HG02642 (cell line): ENCODE data around the gene BZW2.
"Not testable (repeated sequence)": the region's sequence is repeated elsewhere in the genome, so short reads cannot be mapped to it uniquely, and the experiment has no call there.

Experiments
- ATAC-seq: cut with Tn5 transposase; IDR thresholded peaks from one replicate; pipeline ENCODE4 v1.9.1; 2021; ENCODE audit warnings: mild to moderate bottlenecking; ENCODE audit not compliant: unreplicated experiment, poor library complexity

The BZW2 gene

GRCh38 chr7:16644636-16645592 is 1.1 kb upstream of the BZW2 start:
- ATAC-seq = no peak

- ATAC-seq = peak; percentile 1
Measured at GRCh38 chr7:16646472-16647072, 591 bp downstream of the BZW2 start.

GRCh38 chr7:16647435-16647960 is 1.5 kb downstream of the BZW2 start:
- no peak for ATAC-seq

GRCh38 chr7:16648551-16648950 is 2.6 kb downstream of the BZW2 start:
- no peak for ATAC-seq

GRCh38 chr7:16649196-16649595 is 3.2 kb downstream of the BZW2 start:
- no peak for ATAC-seq

- ATAC-seq = no peak
Measured at GRCh38 chr7:16650266-16650665, 4.3 kb downstream of the BZW2 start.

GRCh38 chr7:16651396-16652239 is 5.6 kb downstream of the BZW2 start:
- no peak for ATAC-seq

GRCh38 chr7:16652240-16652583 is 6.2 kb downstream of the BZW2 start:
- ATAC-seq = no peak

- no peak for ATAC-seq
Measured at GRCh38 chr7:16652888-16653287, 6.9 kb downstream of the BZW2 start.

- ATAC-seq = no peak
Measured at GRCh38 chr7:16655394-16655793, 9.4 kb downstream of the BZW2 start.

GRCh38 chr7:16656141-16656540 is 10.2 kb downstream of the BZW2 start:
- no peak for ATAC-seq

- ATAC-seq = no peak
Measured at GRCh38 chr7:16657656-16658279, 11.8 kb downstream of the BZW2 start.

- not testable (repeated sequence) for ATAC-seq
Measured at GRCh38 chr7:16659854-16660497, 14.0 kb downstream of the BZW2 start.

- no peak for ATAC-seq
Measured at GRCh38 chr7:16660702-16661464, 14.9 kb downstream of the BZW2 start.

GRCh38 chr7:16661924-16662323 is 15.9 kb downstream of the BZW2 start:
- ATAC-seq = no peak

GRCh38 chr7:16667355-16667754 is 21.4 kb downstream of the BZW2 start:
- ATAC-seq = no peak

- no peak for ATAC-seq
Measured at GRCh38 chr7:16668049-16668858, 22.3 kb downstream of the BZW2 start.

GRCh38 chr7:16668978-16669377 is 23.0 kb downstream of the BZW2 start:
- ATAC-seq = no peak
